Hematopoietic multipotent progenitor cell treated with erythropoietin and hydrocortisone succinate and interleukin-3 and kit ligand, for 15 days (in vitro differentiated cells): Measurements from ENCODE around the gene TNNC1.

Experiments used
- DNase-seq: peaks from one replicate; pipeline ENCODE4 v3.0.0-alpha.2; 2015; ENCODE audit warnings: low spot score

The TNNC1 gene

DNA sequence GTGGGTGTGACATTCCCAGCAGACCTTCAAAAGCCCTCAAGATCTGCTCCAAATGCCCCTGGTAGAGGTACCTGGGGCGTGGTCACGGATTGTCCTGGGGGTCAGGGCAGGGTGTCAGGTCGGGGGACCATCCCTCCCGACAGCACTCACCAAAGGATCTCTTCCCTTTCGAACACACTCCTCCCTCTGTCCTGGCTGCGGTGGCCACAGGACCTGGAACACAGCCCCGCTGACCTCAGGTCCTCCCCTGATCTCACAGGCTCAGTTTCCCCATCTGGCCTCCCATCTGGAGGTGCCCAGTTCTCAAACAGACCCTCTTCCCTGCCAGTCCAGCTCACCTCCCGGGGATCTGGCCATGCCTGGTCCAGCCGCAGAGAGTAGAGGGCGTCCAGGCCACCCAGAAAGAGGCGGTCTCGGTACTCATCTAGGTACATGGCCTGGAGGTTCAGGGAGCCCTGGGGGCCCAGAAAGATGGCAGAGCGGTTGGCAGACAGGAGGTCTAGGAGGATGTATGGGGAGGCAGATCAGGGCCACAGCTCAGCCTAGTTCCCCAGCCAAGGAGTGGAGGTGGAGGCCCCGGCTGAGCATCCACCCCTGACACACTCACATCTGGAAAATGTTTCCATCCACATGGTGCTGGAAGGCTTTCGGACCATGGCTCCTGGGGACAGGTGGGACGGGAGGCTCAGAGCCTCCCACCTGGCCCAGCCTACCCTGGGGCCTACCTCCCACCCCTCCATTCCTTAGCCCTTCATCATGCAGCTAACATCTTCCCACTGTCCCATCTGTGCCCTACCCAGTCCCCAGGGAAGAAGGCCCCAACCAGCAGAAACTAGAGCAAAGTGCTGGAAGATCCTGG lies 11.2 kb downstream of the TNNC1 start:
- no peak for DNase-seq

DNA sequence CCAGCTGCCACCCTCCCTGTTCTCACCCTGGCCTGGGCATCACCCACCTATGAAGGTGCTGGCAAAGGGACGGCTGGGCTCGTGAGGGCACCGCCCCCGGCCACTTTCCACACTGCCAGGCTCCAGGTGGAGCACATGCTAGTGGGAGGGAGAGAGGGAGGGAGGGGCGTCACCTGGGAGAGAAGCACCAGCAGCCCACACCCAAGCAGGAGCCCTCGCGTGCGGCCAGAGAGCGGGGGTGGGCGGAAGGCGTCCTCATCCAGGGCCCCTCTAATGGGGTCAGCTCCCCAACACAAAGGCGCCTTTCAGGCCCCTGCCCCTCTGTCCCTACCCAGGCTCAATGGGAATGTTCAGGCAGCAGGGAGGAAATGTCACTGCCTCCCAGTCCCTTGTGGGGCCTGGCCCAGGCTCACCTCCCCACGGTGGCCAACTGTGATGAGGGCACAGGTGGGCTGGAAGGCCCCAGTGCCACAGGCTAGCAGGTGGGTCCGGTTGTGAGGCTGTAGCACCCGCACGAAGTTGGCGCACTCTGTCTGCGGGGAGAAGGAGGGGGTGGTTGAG lies 12.0 kb downstream of the TNNC1 start:
- no peak for DNase-seq

DNA sequence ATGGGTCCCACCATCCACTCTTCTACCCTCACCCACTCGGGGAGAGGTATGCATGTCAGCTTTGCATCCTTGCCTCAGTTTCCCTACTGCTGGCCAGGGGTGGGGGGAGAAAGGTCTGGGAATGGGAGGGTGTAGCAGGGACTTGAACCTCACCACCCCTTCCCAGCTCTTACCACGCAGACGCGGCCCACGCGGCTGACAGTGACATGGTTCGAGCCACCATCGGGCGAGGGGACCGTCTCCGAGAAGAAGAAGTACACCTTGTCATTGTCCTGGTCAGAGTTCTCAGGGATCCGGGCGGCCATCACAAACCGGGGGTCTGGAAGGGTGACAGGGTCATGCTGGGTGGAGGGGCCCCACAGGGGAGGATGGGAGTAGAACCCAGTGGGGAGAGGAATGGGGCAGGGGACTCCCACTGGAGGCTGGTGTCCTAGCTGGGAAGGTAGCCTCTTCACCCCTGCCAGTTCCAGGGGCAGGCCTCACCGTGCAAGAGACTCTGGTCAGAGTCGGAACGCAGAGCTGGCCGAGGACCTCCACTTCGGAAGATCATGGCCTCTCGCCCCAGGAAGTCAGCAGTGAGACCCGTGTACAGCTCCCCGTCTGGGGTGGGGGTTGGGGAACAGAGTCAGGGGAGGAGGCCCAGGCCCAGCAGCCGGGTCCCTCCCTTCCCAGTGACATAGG lies 12.6 kb downstream of the TNNC1 start:
- no peak for DNase-seq

GRCh38 chr3:52440671-52441070 lies 13.2 kb downstream of the TNNC1 start:
- no peak for DNase-seq

DNA sequence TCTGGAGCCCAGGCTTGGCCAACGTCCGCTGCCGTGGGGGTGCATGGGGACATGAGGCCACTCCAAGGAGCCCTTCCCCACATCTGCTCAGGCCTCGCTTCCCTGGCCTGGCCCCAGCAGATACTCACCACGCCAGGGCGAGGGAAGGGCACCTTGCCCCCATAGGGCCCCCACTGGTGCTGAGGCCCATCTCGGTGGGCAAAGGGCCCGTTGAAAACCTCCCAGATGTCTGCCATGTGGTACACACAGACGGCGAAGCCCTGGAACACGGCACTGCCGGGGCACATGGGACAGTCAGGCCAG lies 13.6 kb downstream of the TNNC1 start:
- no peak for DNase-seq

DNA sequence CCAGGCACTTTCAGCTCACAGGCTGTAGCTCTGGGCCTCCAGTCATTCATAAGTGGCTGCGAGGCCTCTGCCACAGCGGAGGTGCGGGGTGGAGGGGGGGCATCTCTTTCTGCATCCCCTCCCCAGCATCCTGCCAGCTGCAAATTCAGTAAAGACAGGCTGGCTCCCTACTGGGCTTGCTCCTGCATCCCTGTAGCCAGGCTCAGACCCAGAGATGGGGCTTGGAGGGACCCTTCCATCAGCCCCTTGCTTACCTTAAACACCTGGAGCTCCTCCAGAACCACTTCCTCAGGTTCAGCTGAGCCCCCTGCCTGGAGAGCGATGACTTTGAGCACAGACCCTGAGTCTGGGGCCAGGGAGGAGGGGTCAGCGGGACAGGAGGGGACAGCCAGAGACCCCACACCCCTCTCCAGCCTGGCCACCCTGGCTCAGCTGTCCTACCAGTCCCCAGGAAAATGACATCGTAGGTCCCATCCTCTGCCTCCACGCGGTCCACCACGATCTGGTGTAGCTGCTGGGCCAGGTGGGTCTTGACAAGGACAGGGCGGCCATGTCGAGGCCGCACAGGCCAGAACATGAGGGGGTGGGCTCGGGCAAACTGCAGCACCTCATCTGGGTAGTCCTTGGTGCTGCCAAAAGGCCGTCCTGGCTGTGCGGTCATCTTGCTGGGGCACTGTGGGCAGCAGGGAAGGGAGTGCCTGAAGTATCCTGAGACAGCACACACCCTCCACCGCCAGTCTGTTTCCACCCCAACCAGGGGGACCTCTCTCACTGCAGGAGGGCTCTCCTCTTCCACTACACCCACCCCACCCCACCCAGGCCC lies 14.2 kb downstream of the TNNC1 start:
- no peak for DNase-seq

DNA sequence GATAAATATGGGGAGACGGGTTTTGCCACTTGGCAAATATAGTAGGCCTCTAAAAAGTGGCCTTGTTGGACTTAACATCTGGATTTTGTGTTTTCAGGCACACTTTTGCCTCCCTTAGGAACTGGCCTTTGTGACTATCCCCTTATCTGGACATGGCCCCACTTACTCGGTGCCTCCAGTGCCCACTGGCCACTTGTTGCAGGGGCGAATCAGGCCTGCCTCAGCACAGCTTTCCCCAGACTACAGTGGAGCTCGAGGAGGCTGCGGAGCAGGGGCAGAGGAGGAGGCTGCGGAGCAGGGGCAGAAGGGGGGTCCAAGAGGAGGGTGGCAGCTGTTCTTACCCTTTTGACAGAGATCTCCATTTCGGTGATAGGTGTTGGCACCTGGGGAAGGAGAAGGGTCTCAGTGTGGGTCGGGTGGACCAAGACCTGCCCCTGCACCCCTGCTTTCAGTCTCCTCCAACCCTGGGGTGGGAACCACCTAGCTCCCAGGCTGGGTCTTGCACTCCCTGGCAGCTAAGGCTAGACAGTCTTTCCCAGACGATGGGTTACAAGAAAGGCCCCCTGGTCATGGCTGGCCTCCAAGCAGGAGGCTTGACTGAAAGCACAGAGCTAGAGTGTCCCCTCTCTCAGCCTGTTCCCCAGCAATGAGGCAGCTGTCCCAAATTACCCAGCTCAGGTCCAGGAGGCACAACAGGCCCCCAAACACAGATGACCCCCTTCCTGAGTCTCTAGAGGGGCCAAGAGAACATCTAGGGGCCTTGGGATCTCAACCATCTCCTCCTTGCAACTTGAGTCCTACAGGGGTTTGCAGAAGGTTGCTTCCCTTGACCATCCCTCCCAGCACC lies 15.0 kb downstream of the TNNC1 start:
- DNase-seq = no peak

- DNase-seq = no peak
Measured at GRCh38 chr3:52438104-52438376, 15.8 kb downstream of the TNNC1 start.

- no peak for DNase-seq
Measured at GRCh38 chr3:52437326-52438103, 16.3 kb downstream of the TNNC1 start.

DNA sequence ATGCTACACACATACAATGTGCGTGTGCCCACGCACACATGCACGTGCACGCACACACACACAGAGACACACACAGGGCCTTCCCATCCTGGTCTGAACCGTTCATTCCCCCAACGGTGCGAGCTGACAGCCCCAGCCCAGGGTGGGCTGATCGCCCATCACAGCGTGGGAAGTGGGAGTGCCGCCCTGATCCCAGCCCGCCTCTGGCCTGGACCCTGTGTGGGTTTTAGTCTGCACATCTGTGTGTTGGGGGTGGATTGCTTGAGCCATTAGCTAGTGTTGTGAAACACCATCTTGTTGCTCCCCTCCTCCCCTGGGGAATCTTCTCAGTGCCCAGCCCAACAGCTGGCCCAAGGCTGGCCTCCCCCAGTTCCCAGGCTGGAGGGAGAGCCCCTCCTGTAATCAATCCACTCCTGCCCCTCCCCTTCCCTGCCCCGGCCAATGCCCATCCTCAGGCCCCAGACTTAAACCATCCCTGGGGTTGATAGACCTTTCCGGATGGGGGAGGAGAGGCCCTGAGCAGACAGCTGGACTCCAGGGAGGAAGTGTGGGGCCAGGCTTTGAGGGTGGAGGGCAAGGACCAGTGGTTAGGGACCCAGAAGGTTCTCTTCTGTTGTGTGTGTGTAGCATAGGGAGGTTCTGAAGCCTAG lies 17.2 kb downstream of the TNNC1 start:
- no peak for DNase-seq

GRCh38 chr3:52435246-52436101 lies 18.4 kb downstream of the TNNC1 start:
- no peak for DNase-seq

DNA sequence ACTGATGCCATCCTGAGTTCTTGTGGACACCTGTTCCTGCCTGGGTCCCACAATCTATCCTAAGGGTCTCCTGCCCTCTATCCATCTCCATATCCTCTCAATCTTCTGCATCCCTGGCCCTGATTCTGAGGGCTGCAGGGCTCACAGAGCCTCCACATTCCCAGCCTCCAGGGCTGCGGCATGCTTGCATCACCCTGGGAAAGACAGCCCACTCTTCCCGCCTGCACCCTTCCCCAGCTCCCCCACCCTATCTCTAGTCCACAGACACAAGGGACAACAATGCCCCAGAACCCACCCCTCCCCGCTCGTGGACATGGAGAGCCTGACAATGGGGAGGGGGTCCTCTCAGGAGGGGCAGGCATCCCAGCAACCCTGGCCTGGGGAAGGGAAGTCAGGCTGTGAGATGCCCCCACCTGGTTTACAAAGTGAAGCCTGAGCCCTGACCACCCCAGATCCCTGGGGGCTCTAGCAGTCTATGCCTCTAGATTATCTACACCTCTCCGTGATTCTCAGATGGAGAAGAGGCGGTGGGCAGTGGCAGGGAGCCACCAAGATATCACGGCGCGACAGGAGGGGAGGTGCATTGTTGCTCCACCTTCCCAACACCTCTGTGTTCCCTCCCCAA lies 19.2 kb downstream of the TNNC1 start:
- DNase-seq = no peak

DNA sequence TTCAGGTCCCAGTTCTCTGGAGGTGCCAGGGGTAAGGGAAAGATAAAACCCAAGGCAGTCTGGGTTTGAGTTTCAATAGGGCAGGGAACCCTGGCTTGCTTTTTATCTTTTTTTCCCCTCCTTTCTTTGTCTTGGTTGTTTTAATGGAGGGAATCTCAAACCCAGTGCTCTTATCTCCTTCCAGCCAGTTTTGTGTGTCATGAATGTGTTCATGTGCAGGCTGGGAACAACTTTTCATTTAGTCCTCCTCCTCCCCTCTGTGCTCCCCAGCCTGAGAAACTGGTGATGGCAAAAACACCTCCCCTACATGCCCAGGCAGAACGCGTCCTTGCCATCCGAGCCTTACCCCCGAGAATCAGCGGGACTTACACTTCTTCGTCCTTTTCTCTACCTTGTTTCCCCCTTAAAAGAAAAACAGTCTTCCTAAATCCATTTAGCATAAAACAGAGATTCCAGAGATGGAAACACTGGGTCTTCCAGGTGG lies 19.8 kb downstream of the TNNC1 start:
- no peak for DNase-seq

- DNase-seq = no peak
Measured at GRCh38 chr3:52433328-52433995, 20.4 kb downstream of the TNNC1 start.

DNA sequence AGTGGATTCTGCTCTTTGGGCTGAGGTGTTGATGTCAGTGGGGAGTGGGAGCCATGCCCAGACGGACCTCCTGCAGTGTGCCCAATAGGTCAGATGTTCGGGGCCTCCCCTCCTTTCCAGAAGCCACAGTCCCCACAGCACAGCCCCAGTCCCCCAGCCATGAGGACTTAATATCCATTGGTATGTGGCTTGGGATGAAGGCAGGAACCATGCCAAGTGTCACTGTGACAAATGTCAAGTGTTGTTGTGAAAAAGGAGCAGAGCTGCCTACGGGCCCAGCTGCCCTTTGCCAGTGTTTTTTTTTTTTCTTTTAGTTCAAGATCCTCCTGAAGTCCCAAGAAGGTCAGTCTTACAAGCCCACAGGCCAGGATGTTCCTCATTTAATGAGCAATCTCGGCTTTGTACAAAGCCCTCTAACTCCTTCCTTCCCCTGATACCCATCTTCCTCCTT lies 21.1 kb downstream of the TNNC1 start:
- DNase-seq = no peak

GRCh38 chr3:52432225-52432624 lies 21.6 kb downstream of the TNNC1 start:
- no peak for DNase-seq

DNA sequence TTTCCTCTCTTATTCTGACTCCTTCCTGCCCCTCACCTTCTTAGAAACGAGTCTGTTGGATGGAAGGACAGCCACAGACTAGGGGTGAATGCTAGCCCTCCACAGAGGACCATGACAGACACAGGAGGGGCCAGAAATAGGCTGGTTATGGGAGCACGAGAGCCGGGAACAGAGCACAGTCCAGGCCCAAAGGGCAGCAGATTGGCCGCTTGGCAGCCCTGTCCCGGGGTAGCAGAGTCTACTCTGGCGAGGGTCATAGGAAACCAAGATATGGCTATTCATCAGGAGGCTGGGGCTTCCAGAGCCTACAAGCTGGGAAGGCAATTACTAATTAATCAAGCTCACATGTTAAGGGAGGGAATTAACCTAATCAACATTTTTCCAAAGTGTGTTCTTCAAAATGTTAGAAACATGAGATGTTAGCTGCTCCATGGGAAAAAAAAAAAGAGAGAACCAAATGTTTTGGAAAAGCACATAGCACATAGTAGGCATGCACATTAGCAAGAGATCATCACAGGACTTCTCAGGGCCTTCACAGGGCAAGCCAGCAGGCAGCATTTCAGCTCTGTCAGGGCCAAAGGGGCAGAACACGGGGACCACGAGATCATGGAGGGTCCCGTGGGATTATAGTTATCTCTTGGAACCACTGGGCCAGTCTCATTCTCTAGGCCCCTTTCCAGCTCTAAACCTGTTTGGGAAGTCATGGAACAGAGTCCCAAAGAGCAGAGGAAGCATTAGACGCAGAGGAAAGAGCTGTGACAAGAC lies 22.2 kb downstream of the TNNC1 start:
- DNase-seq = no peak

- no peak for DNase-seq
Measured at GRCh38 chr3:52430416-52430810, 23.4 kb downstream of the TNNC1 start.
